ENCODE results near the gene THAP12. TPM values are rescaled to one million over a fixed set of nuclear protein-coding genes. Genes with fewer than 3 reads are reported as not detected.

Gene THAP12
- total RNA-seq, 1 donor from 2014 or later, result 42.7 TPM

DNA sequence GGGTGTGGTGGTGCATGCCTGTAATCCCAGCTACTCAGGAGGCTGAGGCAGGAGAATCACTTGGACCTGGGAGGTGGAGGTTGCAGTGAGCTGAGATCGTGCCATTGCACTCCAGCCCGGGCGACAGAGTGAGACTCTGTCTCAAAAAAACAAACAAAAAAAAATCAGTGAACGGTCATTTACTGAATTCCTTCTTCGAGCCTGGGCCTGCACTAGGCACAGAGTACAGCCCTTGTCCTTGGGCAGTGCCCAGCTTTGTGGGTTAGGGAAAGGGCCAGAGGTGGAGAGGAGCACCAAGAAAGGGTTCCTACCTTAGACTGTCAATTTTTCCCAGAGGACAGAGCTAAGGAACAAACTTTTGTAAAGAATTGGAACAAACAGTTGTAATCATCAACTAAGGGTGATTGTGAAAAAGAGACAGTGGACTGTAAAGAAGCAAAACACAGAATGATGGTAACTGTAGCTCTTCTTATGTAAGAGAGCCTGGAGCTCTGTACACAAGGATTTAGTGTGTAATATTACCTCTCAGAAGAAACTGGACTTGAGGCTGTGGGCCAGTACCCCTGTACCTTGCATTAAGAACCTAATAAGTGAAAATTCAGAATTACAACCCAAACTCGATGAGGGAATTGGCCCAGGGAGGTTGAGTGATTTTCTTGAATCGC, 11.0 kb upstream of the THAP12 start:
- Mint-ChIP-seq H3K4me3 (ENCODE audit: unreplicated experiment) (no peak overlapping the region), H3K27ac (ENCODE audit: unreplicated experiment) (no peak overlapping the region)
- no peak for DNase-seq (ENCODE audit: low spot score)

DNA sequence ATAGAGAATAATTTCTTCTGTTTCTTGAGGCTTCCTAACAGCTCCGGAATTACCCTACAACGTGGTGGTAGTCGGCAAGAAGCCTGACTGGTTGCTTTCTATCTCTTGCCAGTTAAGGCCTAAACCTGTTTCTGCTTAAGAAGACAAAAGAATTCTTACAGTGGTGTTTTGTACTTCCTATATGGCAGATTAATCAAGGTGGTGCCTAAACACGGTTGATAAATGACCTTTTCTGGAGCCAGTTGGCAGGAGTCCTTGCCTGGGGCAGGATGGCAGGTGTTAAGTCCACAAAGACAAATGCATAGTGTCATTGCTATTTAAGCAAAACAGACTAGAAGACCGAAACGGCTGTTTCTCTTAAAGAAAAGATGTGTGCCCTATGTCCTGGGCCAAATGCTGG, 10.1 kb upstream of the THAP12 start:
- DNase-seq (ENCODE audit: low spot score), result no peak
- Mint-ChIP-seq H3K36me3 (ENCODE audit: low read depth, unreplicated experiment) (no peaks in the 10 kb centered on the region), H3K27ac (ENCODE audit: unreplicated experiment) (no peak overlapping the region), H3K27me3 (ENCODE audit: unreplicated experiment) (no peaks in the 10 kb centered on the region), H3K4me3 (ENCODE audit: unreplicated experiment) (no peak overlapping the region), H3K4me1 (ENCODE audit: unreplicated experiment) (no peaks in the 10 kb centered on the region), H3K9me3 (ENCODE audit: unreplicated experiment) (no peaks in the 10 kb centered on the region)
- TF ChIP-seq CTCF (IDR thresholded peaks at IDR 0.05; ENCODE audit: unreplicated experiment), result no peak

More for the DNA sequence above, 11.0 kb upstream of the THAP12 start:
- H3K9me3 Mint-ChIP-seq (ENCODE audit: unreplicated experiment), result no peaks in the 10 kb centered on the region
- H3K27me3 Mint-ChIP-seq (ENCODE audit: unreplicated experiment), result no peaks in the 10 kb centered on the region
- no peak for TF ChIP-seq CTCF (IDR thresholded peaks at IDR 0.05; ENCODE audit: unreplicated experiment)
- H3K36me3 Mint-ChIP-seq (ENCODE audit: low read depth, unreplicated experiment), result no peaks in the 10 kb centered on the region
- no peaks in the 10 kb centered on the region for H3K4me1 Mint-ChIP-seq (ENCODE audit: unreplicated experiment)

DNA sequence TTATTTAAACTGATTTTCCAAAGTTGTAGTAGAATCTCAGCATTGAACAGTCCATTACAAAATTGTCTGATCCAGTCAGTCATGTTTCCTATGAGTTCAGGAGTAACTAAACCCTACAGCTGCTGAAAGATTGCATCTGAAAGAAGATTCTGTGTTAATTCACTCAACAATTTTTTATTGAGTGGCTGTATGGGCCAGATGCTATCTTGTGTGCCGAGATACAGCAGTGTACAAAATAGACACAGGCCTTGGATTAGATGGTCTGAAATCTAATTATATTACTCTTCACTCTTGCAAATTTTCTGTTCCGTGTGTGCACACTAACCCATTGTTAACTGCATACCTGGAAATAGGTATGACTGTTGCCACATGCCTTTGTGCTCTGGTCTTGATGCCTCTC, 7.5 kb upstream of the THAP12 start:
- H3K27ac Mint-ChIP-seq (ENCODE audit: unreplicated experiment), result no peak overlapping the region
- DNase-seq (ENCODE audit: low spot score), result no peak
- peaks cover 1% of the 10 kb centered on the region for H3K27me3 Mint-ChIP-seq (ENCODE audit: unreplicated experiment)
- H3K9me3 Mint-ChIP-seq (ENCODE audit: unreplicated experiment), result no peaks in the 10 kb centered on the region
- H3K36me3 Mint-ChIP-seq (ENCODE audit: low read depth, unreplicated experiment), result no peaks in the 10 kb centered on the region
- TF ChIP-seq CTCF (IDR thresholded peaks at IDR 0.05; ENCODE audit: unreplicated experiment), result no peak
- H3K4me1 Mint-ChIP-seq (ENCODE audit: unreplicated experiment), result no peaks in the 10 kb centered on the region
- no peak overlapping the region for H3K4me3 Mint-ChIP-seq (ENCODE audit: unreplicated experiment)

- no peaks in the 10 kb centered on the region for H3K9me3 Mint-ChIP-seq (ENCODE audit: unreplicated experiment)
- H3K27ac Mint-ChIP-seq (ENCODE audit: unreplicated experiment), result no peak overlapping the region
- TF ChIP-seq CTCF (IDR thresholded peaks at IDR 0.05; ENCODE audit: unreplicated experiment), result no peak
- H3K4me3 Mint-ChIP-seq (ENCODE audit: unreplicated experiment), result no peak overlapping the region
- peaks cover 5% of the 10 kb centered on the region for H3K36me3 Mint-ChIP-seq (ENCODE audit: low read depth, unreplicated experiment)
- DNase-seq (ENCODE audit: low spot score), result no peak
- H3K27me3 Mint-ChIP-seq (ENCODE audit: unreplicated experiment), result peaks cover 6% of the 10 kb centered on the region
- peaks cover 8% of the 10 kb centered on the region for H3K4me1 Mint-ChIP-seq (ENCODE audit: unreplicated experiment)
Measured at GRCh38 chr11:76385903-76386302, 5.0 kb upstream of the THAP12 start.

DNA sequence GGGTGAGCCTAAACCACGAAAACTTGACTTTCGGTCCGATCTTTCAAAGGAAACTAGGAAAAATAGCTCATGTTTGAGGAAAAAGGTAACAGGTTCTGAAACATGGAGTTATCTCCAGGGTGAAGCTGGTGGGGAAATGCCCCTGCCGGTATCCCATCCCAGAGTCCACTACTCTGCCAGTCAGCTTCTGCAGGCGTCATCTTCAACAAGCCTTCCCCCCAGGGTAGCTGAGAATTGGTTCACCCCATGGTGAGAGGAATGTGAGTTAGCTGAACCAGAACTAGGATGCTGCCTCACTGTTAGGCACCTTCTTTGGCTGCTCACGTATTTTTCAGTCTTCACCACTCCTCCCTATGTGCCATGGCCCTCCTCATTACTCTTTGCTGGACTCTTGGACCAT, 1.3 kb upstream of the THAP12 start:
- TF ChIP-seq CTCF (IDR thresholded peaks at IDR 0.05; ENCODE audit: unreplicated experiment), result no peak
- Mint-ChIP-seq H3K9me3 (ENCODE audit: unreplicated experiment) (no peaks in the 10 kb centered on the region), H3K4me1 (ENCODE audit: unreplicated experiment) (peaks cover 19% of the 10 kb centered on the region), H3K36me3 (ENCODE audit: low read depth, unreplicated experiment) (peaks cover 8% of the 10 kb centered on the region), H3K27ac (ENCODE audit: unreplicated experiment) (no peak overlapping the region), H3K4me3 (ENCODE audit: unreplicated experiment) (peak overlapping the region; percentile 90), H3K27me3 (ENCODE audit: unreplicated experiment) (peaks cover 9% of the 10 kb centered on the region)
- no peak for DNase-seq (ENCODE audit: low spot score)

All from endothelial cell (in vitro differentiated cells).